HG02798 (cell line): Measurements from ENCODE around the gene SMOC1.

Source experiments
- ATAC-seq: cut with Tn5 transposase; IDR thresholded peaks from one replicate; pipeline ENCODE4 v1.9.1; 2021; ENCODE audit warnings: mild to moderate bottlenecking; ENCODE audit not compliant: unreplicated experiment, poor library complexity

SMOC1 gene

GRCh38 chr14:69968681-69969080 is 89.5 kb downstream of the SMOC1 start:
- ATAC-seq: no peak

GRCh38 chr14:69972755-69973154 is 93.5 kb downstream of the SMOC1 start:
- no peak for ATAC-seq

- ATAC-seq: no peak
Measured at GRCh38 chr14:69973846-69974245, 94.6 kb downstream of the SMOC1 start.

- no peak for ATAC-seq
Measured at GRCh38 chr14:69979882-69980281, 100.7 kb downstream of the SMOC1 start.

GRCh38 chr14:69980457-69981425 is 101.5 kb downstream of the SMOC1 start:
- no peak for ATAC-seq

- no peak for ATAC-seq
Measured at GRCh38 chr14:69982220-69982839, 103.1 kb downstream of the SMOC1 start.

GRCh38 chr14:69982886-69983285 is 103.7 kb downstream of the SMOC1 start:
- no peak for ATAC-seq

GRCh38 chr14:69983317-69983716 is 104.1 kb downstream of the SMOC1 start:
- ATAC-seq: no peak

GRCh38 chr14:69985463-69985862 is 106.2 kb downstream of the SMOC1 start:
- no peak for ATAC-seq

GRCh38 chr14:69986336-69986735 is 107.1 kb downstream of the SMOC1 start:
- ATAC-seq: no peak

- ATAC-seq: no peak
Measured at GRCh38 chr14:69987406-69988121, 108.3 kb downstream of the SMOC1 start.

GRCh38 chr14:69988979-69989378 is 109.8 kb downstream of the SMOC1 start:
- no peak for ATAC-seq

- ATAC-seq: no peak
Measured at GRCh38 chr14:69989622-69990021, 110.4 kb downstream of the SMOC1 start.

GRCh38 chr14:69990323-69990722 is 111.1 kb downstream of the SMOC1 start:
- no peak for ATAC-seq

GRCh38 chr14:69991422-69991821 is 112.2 kb downstream of the SMOC1 start:
- ATAC-seq: no peak

- ATAC-seq: no peak
Measured at GRCh38 chr14:69992564-69992963, 113.3 kb downstream of the SMOC1 start.

GRCh38 chr14:69993326-69993725 is 114.1 kb downstream of the SMOC1 start:
- no peak for ATAC-seq

- ATAC-seq: no peak
Measured at GRCh38 chr14:69994002-69994401, 114.8 kb downstream of the SMOC1 start.

GRCh38 chr14:69996216-69996615 is 117.0 kb downstream of the SMOC1 start:
- ATAC-seq: no peak

GRCh38 chr14:69997849-69998248 is 118.6 kb downstream of the SMOC1 start:
- ATAC-seq: no peak

GRCh38 chr14:69999261-69999674 is 120.1 kb downstream of the SMOC1 start:
- ATAC-seq: no peak
